Upper lobe of left lung (tissue), 6 donors: Measurements from ENCODE around the gene FMOD. TPM values are rescaled to one million over a fixed set of nuclear protein-coding genes. Genes with fewer than 3 reads are reported as not detected.

Source experiments
- ATAC-seq, 2 donors: fragments of 200-7000 bp; cut with Tn5 transposase; one replicate each; pipeline ENCODE4 v1.9.1; 2022; ENCODE audit warnings: mild to moderate bottlenecking in 2 of 2, moderate library complexity in 2 of 2; ENCODE audit not compliant: low FRiP score in 2 of 2
- DNase-seq, 2 donors: peaks; one replicate each; pipeline ENCODE4 v3.0.0-alpha.2; 2019 to 2020
- H3K27ac ChIP-seq, 4 donors: fragments of 200-600 bp; sonication (generic); one replicate each; pipeline ENCODE4 v1.5.1; 2016 to 2019
- H3K27me3 ChIP-seq, 4 donors: fragments of 200-600 bp; sonication (generic); one replicate each; pipeline ENCODE4 v1.5.1; 2017 to 2019
- H3K36me3 ChIP-seq, 4 donors: fragments of 200-600 bp; sonication (generic); one replicate each; pipeline ENCODE4 v1.5.1; 2016 to 2019
- H3K4me1 ChIP-seq, 4 donors: fragments of 200-600 bp; sonication (generic); one replicate each; pipeline ENCODE4 v1.5.1; 2018 to 2019
- H3K4me3 ChIP-seq, 4 donors: fragments of 200-600 bp; sonication (generic); one replicate each; pipeline ENCODE4 v1.5.1; 2017 to 2019; ENCODE audit warnings: mild to moderate bottlenecking in 2 of 4, moderate library complexity in 1 of 4
- H3K9me3 ChIP-seq, 4 donors: fragments of 200-600 bp; sonication (generic); one replicate each; pipeline ENCODE4 v1.5.1; 2018 to 2019
- CTCF ChIP-seq, 6 experiments: fragments of 450-650 bp in 4 of 6; fragments of 200-600 bp in 2 of 6; sonication (generic) in 2 of 6; IDR thresholded peaks; one replicate each; pipeline ENCODE4 v1.5.1; 2016 to 2019; ENCODE audit warnings: antibody characterized with exemption in 6 of 6
- EP300 ChIP-seq, 4 donors: sonication (generic); formaldehyde crosslinking; IDR thresholded peaks; one replicate each; pipeline ENCODE4 v1.5.1; 2017; ENCODE audit warnings: antibody characterized with exemption in 4 of 4, control low read depth in 2 of 4
- POLR2A ChIP-seq, 4 donors: fragments of 450-650 bp; IDR thresholded peaks; one replicate each; pipeline ENCODE4 v1.5.1; 2016 to 2017; ENCODE audit warnings: antibody characterized with exemption in 4 of 4, mild to moderate bottlenecking in 2 of 4
- POLR2AphosphoS5 ChIP-seq, 2 donors: sonication (generic); formaldehyde crosslinking; IDR thresholded peaks; one replicate each; pipeline ENCODE4 v1.5.1; 2017; ENCODE audit warnings: antibody characterized with exemption in 2 of 2
- WGBS, 2 donors: methylation state at CpG; one replicate each; pipeline ENCODE4 v1.1.5; 2017 to 2018; 5-methylcytosine and 5-hydroxymethylcytosine counted together
- total RNA-seq, 6 donors: library from RNA; depleted of rRNA in 4 of 6; stranded (reverse); fragments of >200 nt in 4 of 6; gene quantifications; one replicate each; pipeline versions ENCODE4 v1.1.0 to v1.2.1, GENCODE V29; 2016 to 2021
- donor health status: DM: no; HTN: no; CAD: no; lungs with moderate emphysema.
- donor health status: DM: no; HTN: yes; CAD: no; lungs with severe emphysema.

The FMOD gene
- total RNA-seq, 6 donors from 2014 or later: 12.5 to 46.7 (median 25.4) TPM

- Histone ChIP-seq H3K4me1 (peaks cover 79 to 86% (median 79%) of the 10 kb centered on the region in 4 donors), H3K9me3 (no peaks in the 10 kb centered on the region), H3K4me3 (no peak overlapping the region), H3K27me3 (no peaks in the 10 kb centered on the region), H3K36me3 (no peaks in the 10 kb centered on the region), H3K27ac (peak overlapping the region; percentile 94 to 97 (median 96))
- WGBS, 2 donors: 40 to 48% methylated on average over 15 of the region's 15 CpGs
- ATAC-seq: peak; percentile 0 to 34
- TF ChIP-seq POLR2AphosphoS5 (IDR thresholded peaks at IDR 0.05) (peak; percentile 47 to 50), EP300 (IDR thresholded peaks at IDR 0.05) (peak in 2 of 4 donors; percentile 47 to 70), CTCF (IDR thresholded peaks at IDR 0.05) (no peak), POLR2A (IDR thresholded peaks at IDR 0.05) (peak in 1 of 4 donors; percentile 52)
- DNase-seq: peak in 1 of 2 donors; percentile 87
These were observed 26.6 kb downstream of the FMOD start for GRCh38 chr1:203324105-203325025.

GRCh38 chr1:203323587-203323986 lies 27.3 kb downstream of the FMOD start:
- WGBS, 2 donors: 58 to 63% methylated on average over 3 of the region's 3 CpGs
- Histone ChIP-seq H3K36me3 (no peaks in the 10 kb centered on the region), H3K4me3 (no peak overlapping the region), H3K27ac (peak overlapping the region; percentile 94 to 97 (median 96)), H3K4me1 (peaks cover 79 to 86% (median 81%) of the 10 kb centered on the region in 4 donors), H3K9me3 (no peaks in the 10 kb centered on the region), H3K27me3 (no peaks in the 10 kb centered on the region)
- no peak for ATAC-seq
- TF ChIP-seq CTCF (IDR thresholded peaks at IDR 0.05) (no peak), POLR2AphosphoS5 (IDR thresholded peaks at IDR 0.05) (peak in 1 of 2 donors; percentile 46)
- peak in 1 of 2 donors; percentile 76 for DNase-seq

- no peaks in the 10 kb centered on the region for H3K27me3 ChIP-seq
- no peaks in the 10 kb centered on the region for H3K9me3 ChIP-seq
- TF ChIP-seq EP300 (IDR thresholded peaks at IDR 0.05): peak in 3 of 4 donors; percentile 72 to 96 (median 84)
- TF ChIP-seq POLR2A (IDR thresholded peaks at IDR 0.05): peak in 1 of 4 donors; percentile 51
- TF ChIP-seq POLR2AphosphoS5 (IDR thresholded peaks at IDR 0.05): peak; percentile 83 to 93
- TF ChIP-seq CTCF (IDR thresholded peaks at IDR 0.05): no peak
- no peaks in the 10 kb centered on the region for H3K36me3 ChIP-seq
- H3K4me1 ChIP-seq: peaks cover 72 to 83% (median 78%) of the 10 kb centered on the region in 4 donors
- no peak overlapping the region for H3K4me3 ChIP-seq
- DNase-seq (peak in 1 of 2 donors; percentile 78), ATAC-seq (no peak)
- peak overlapping the region; percentile 94 to 97 (median 96) for H3K27ac ChIP-seq
These were observed 28.3 kb downstream of the FMOD start for GRCh38 chr1:203322500-203323179.

GRCh38 chr1:203321273-203322052 lies 29.5 kb downstream of the FMOD start:
- ATAC-seq (no peak), DNase-seq (no peak)
- Histone ChIP-seq H3K27ac (peak overlapping the region; percentile 94 to 97 (median 96)), H3K9me3 (no peaks in the 10 kb centered on the region), H3K27me3 (no peaks in the 10 kb centered on the region), H3K36me3 (no peaks in the 10 kb centered on the region), H3K4me3 (no peak overlapping the region), H3K4me1 (peaks cover 72 to 83% (median 80%) of the 10 kb centered on the region in 4 donors)
- no peak for TF ChIP-seq POLR2AphosphoS5 (IDR thresholded peaks at IDR 0.05)
- TF ChIP-seq POLR2A (IDR thresholded peaks at IDR 0.05): no peak
- TF ChIP-seq CTCF (IDR thresholded peaks at IDR 0.05): no peak
- TF ChIP-seq EP300 (IDR thresholded peaks at IDR 0.05): no peak
- WGBS, 2 donors: 70 to 93% methylated on average over 4 to 6 of the region's 6 CpGs
